Tibial nerve (tissue), 3 donors: ENCODE measurements around the gene MEGF6.

ENCODE experiments used
- CTCF ChIP-seq, 5 experiments: fragments of 200-600 bp in 3 of 5; fragments of 450-650 bp in 2 of 5; sonication (generic) in 3 of 5; IDR thresholded peaks; one replicate each; pipeline ENCODE4 v1.5.1; 2016 to 2019; ENCODE audit warnings: antibody characterized with exemption in 5 of 5, mild to moderate bottlenecking in 3 of 5, moderate library complexity in 2 of 5
- POLR2A ChIP-seq, 2 donors: fragments of 450-650 bp; IDR thresholded peaks; one replicate each; pipeline ENCODE4 v1.6.1; 2017; ENCODE audit warnings: antibody characterized with exemption in 2 of 2, mild to moderate bottlenecking in 2 of 2, moderate library complexity in 2 of 2

GRCh38 chr1:3481046-3481445 lies 130.3 kb downstream of the MEGF6 start:
- TF ChIP-seq CTCF (IDR thresholded peaks at IDR 0.05), result no peak
- TF ChIP-seq POLR2A (IDR thresholded peaks at IDR 0.05), result no peak
